Hepatocyte (in vitro differentiated cells): ENCODE data around the gene MT3.

Experiments used
- CTCF ChIP-seq: fragments of 200-600 bp; sonication (generic); IDR thresholded peaks from 2 replicates; pipeline ENCODE4 v1.5.1; 2016; ENCODE audit warnings: antibody characterized with exemption, mild to moderate bottlenecking; ENCODE audit not compliant: poor library complexity
- EZH2 ChIP-seq: fragments of 200-600 bp; sonication (generic); IDR thresholded peaks from 2 replicates; pipeline ENCODE4 v1.6.1; 2016; ENCODE audit warnings: antibody characterized with exemption, mild to moderate bottlenecking, borderline replicate concordance
- EZH2phosphoT487 ChIP-seq: fragments of 200-600 bp; sonication (generic); IDR thresholded peaks from one replicate; pipeline ENCODE4 v1.6.1; 2018; ENCODE audit warnings: antibody characterized with exemption, mild to moderate bottlenecking, low read depth, moderate library complexity; ENCODE audit not compliant: unreplicated experiment, severe bottlenecking

DNA sequence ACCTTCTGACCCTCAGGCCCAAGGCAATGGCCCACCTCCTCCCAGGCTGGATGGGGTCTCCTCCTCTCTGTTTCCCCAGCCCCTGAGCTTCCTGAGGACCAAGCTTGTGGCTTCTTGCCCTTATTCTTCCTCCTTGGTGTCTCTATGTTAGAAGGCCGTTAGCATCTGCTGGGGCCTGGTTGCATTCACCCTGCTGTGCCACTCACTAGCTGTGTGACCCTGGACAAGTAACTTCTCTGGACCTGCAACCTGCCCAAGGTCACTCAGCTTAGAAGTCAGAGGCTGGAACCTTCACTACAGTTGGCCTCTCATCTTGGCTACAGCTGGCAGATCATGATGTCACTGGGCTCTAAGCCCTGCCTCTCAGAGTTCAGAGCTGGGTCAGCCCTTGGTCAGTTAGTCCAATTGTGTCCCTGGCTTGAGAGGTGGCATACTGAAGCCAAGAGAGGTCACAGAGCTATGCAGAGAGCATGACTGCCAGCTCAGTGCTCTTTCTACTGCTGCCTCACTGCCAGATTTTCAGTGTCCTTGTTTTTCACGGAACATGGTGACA is 22.0 kb downstream of the MT3 start:
- TF ChIP-seq CTCF: no peak
- TF ChIP-seq EZH2: no peak
- TF ChIP-seq EZH2phosphoT487: no peak
